GM12878 (cell line): ENCODE data around the gene DCTN1. TPM values are rescaled to one million over a fixed set of nuclear protein-coding genes. Genes with fewer than 3 reads are reported as not detected.

Experiments used
- ATAC-seq: fragments of 200-7000 bp; cut with Tn5 transposase; 3 replicates; pipeline ENCODE4 v1.9.1; 2020; ENCODE audit warnings: mild to moderate bottlenecking, moderate library complexity
- BruUV-seq: library from RNA; stranded (reverse); fragments of 400-500 nt; replicated peaks from 2 replicates; lab custom pipeline; 2021; lab: Mats Ljungman, UMichigan
- CTCF ChIA-PET: fragments of 300-600 bp; sonication (Branson Sonifier 250); formaldehyde crosslinking; extraction: SDS; loops from one replicate; lab custom pipeline; 2021; ENCODE audit warnings: inconsistent platforms; lab: Yijun Ruan, JAX
- POLR2A ChIA-PET: fragments of 350-600 bp; formaldehyde crosslinking; extraction: SDS; loops from one replicate; lab custom pipeline; 2021; ENCODE audit warnings: inconsistent platforms; lab: Charles Lee
- RAD21 ChIA-PET: fragments of 300-600 bp; sonication (Branson Sonifier 250); formaldehyde crosslinking; loops from one replicate; lab custom pipeline; 2023; ENCODE audit warnings: antibody characterized with exemption; ENCODE audit not compliant: unreplicated experiment; lab: Charles Lee
- SMC1A ChIA-PET: fragments of 300-600 bp; sonication (Branson Sonifier 250); formaldehyde crosslinking; loops from one replicate; lab custom pipeline; 2023; ENCODE audit not compliant: unreplicated experiment, uncharacterized antibody; lab: Charles Lee
- DNase-seq: peaks from one replicate; pipeline ENCODE4 v3.0.0-alpha.2; 2011; ENCODE audit warnings: low read depth, low spot score
- FAIRE-seq: peaks from 3 replicates; lab custom pipeline; 2011; peaks lifted over from hg19 to GRCh38; lab: Jason Lieb, UNC
- H2AFZ ChIP-seq: 2 replicates; pipeline ENCODE4 v1.6.0; 2011; ENCODE audit warnings: low read depth, low read length, control low read depth; ENCODE audit not compliant: control insufficient read depth
- H3K27ac ChIP-seq: 2 replicates; pipeline ENCODE4 v1.5.1; 2011; ENCODE audit warnings: control low read depth; ENCODE audit not compliant: control insufficient read depth, insufficient read depth
- H3K27me3 ChIP-seq, 2 experiments: replicated peaks in 1 of 2; 2 replicates each; pipeline versions ENCODE4 v1.6.0 to v1.6.1; 2011; ENCODE audit warnings: low read length in 1 of 2; ENCODE audit not compliant: control insufficient read depth in 2 of 2, insufficient read depth in 2 of 2
- H3K36me3 ChIP-seq, 2 experiments: 2 replicates each; pipeline ENCODE4 v1.5.1; 2011; ENCODE audit warnings: low read length in 1 of 2; ENCODE audit not compliant: control insufficient read depth in 2 of 2, insufficient read depth in 2 of 2
- H3K4me1 ChIP-seq: 2 replicates; pipeline ENCODE4 v1.6.1; 2011; ENCODE audit warnings: mild to moderate bottlenecking, low read length, moderate library complexity, mixed read lengths; ENCODE audit not compliant: control insufficient read depth, insufficient read depth
- H3K4me2 ChIP-seq: 2 replicates; pipeline ENCODE4 v1.6.0; 2011; ENCODE audit warnings: control low read depth; ENCODE audit not compliant: control insufficient read depth, insufficient read depth
- H3K4me3 ChIP-seq: fragments of 200-600 bp; sonication (generic); 2 replicates; pipeline ENCODE4 v1.5.1; 2016
- H3K79me2 ChIP-seq: 2 replicates; pipeline ENCODE4 v1.6.0; 2011; ENCODE audit warnings: low read length; ENCODE audit not compliant: control insufficient read depth, insufficient read depth
- H3K9ac ChIP-seq: 2 replicates; pipeline ENCODE4 v1.8.0; 2011; ENCODE audit warnings: low read length, control low read depth, mixed read lengths; ENCODE audit not compliant: control insufficient read depth, insufficient read depth
- H3K9me3 ChIP-seq: replicated peaks from 3 replicates; pipeline ENCODE4 v1.5.1; 2011; ENCODE audit warnings: mild to moderate bottlenecking, low read length; ENCODE audit not compliant: control insufficient read depth, insufficient read depth
- H4K20me1 ChIP-seq: 2 replicates; pipeline ENCODE4 v1.6.0; 2011; ENCODE audit not compliant: control insufficient read depth, insufficient read depth
- CBFB ChIP-seq: IDR thresholded peaks from 2 replicates; pipeline ENCODE4 v1.6.1; 2016; ENCODE audit warnings: antibody characterized with exemption, low read depth
- CEBPZ ChIP-seq: fragments of 150-350 bp; IDR thresholded peaks from 2 replicates; pipeline ENCODE4 v1.6.1; 2016; ENCODE audit warnings: low read depth, low read length
- FOS ChIP-seq: IDR thresholded peaks from 3 replicates; pipeline ENCODE4 v1.6.1; 2011; ENCODE audit warnings: borderline replicate concordance; ENCODE audit not compliant: insufficient read length; ENCODE audit errors: extremely low read depth
- FOXK2 ChIP-seq: fragments of 450-650 bp; IDR thresholded peaks from 2 replicates; pipeline ENCODE4 v1.6.1; 2017; ENCODE audit warnings: mild to moderate bottlenecking, moderate library complexity
- IKZF2 ChIP-seq, 2 experiments: fragments of 450-650 bp; IDR thresholded peaks; 2 replicates each; pipeline ENCODE4 v1.6.1; 2017; ENCODE audit warnings: mild to moderate bottlenecking in 2 of 2, moderate library complexity in 2 of 2
- MYB ChIP-seq: fragments of 150-350 bp; IDR thresholded peaks from 2 replicates; pipeline ENCODE4 v1.6.1; 2014; ENCODE audit warnings: mild to moderate bottlenecking, low read depth, low read length, borderline replicate concordance
- NFIC ChIP-seq: IDR thresholded peaks from 2 replicates; pipeline ENCODE4 v1.6.1; 2012; ENCODE audit warnings: low read depth, mild to moderate bottlenecking, inconsistent platforms, low read length, moderate library complexity
- POLR2AphosphoS5 ChIP-seq: IDR thresholded peaks from 2 replicates; pipeline ENCODE4 v1.6.1; 2011; ENCODE audit warnings: mild to moderate bottlenecking, low read length, inconsistent platforms
- RFX5 ChIP-seq: IDR thresholded peaks from 2 replicates; pipeline ENCODE4 v1.6.1; 2011; ENCODE audit warnings: low read depth, low read length, improper control_type of control experiment
- SMAD5 ChIP-seq: IDR thresholded peaks from 2 replicates; pipeline ENCODE4 v1.6.1; 2016; ENCODE audit warnings: antibody characterized with exemption, low read depth
- TBL1XR1 ChIP-seq: IDR thresholded peaks from 2 replicates; pipeline ENCODE4 v1.6.1; 2012; ENCODE audit warnings: low read depth, low read length, improper control_type of control experiment
- ZNF217 ChIP-seq: fragments of 450-650 bp; IDR thresholded peaks from 2 replicates; pipeline ENCODE4 v1.6.1; 2017; ENCODE audit warnings: antibody characterized with exemption, mild to moderate bottlenecking
- WGBS: methylation state at CpG from one replicate; pipeline ENCODE4 v1.1.6; 2016; ENCODE audit warnings: low lambda C conversion rate; ENCODE audit not compliant: insufficient replicate concordance, insufficient coverage; ENCODE audit errors: missing lambda C conversion rate; 5-methylcytosine and 5-hydroxymethylcytosine counted together
- in situ Hi-C: fragments of 300-500 bp; cut with MboI; formaldehyde crosslinking; loops from 9 replicates; pipeline ENCODE4 v1.14.3; 2018; ENCODE audit warnings: mixed read lengths
- intact Hi-C: fragments of 100-400 bp; cut with micrococcal nuclease; formaldehyde crosslinking; loops from one replicate; pipeline ENCODE4 v1.14.2; 2022; ENCODE audit not compliant: unreplicated experiment
- polyA plus RNA-seq, 11 experiments: library from polyadenylated mRNA; depleted of rRNA in 4 of 11; unstranded in 6 of 11; stranded (reverse) in 5 of 11; fragments of >200 nt; fragmentation: Nextera tagmentation in 4 of 11; fragmentation: Illumina TruSeq in 1 of 11; extraction: Ambion mirVana in 4 of 11; extraction: Trizol in 1 of 11; gene quantifications; 1 replicate in 1 of 11; 2 replicates in 10 of 11; pipeline versions ENCODE4 v1.2.1 to v1.2.3, GENCODE V29; 2011 to 2016; ENCODE audit warnings: inconsistent platforms in 2 of 11, missing spikeins in 2 of 11, low read depth in 1 of 11
- total RNA-seq, 4 experiments: library from RNA; depleted of rRNA in 3 of 4; stranded (reverse); fragments of >200 nt in 3 of 4; fragmentation: Illumina TruSeq in 1 of 4; extraction: Trizol in 1 of 4; gene quantifications; 2 replicates each; pipeline versions ENCODE4 v1.2.1 to v1.2.3, GENCODE V29; 2013 to 2021

Gene DCTN1
- total and polyA plus RNA-seq, 10 of the 15 experiments (the other 5 are each of a cell fraction or from before 2014, with no cell fraction given), result 44.1 to 116 (median 64.8) TPM

DNA sequence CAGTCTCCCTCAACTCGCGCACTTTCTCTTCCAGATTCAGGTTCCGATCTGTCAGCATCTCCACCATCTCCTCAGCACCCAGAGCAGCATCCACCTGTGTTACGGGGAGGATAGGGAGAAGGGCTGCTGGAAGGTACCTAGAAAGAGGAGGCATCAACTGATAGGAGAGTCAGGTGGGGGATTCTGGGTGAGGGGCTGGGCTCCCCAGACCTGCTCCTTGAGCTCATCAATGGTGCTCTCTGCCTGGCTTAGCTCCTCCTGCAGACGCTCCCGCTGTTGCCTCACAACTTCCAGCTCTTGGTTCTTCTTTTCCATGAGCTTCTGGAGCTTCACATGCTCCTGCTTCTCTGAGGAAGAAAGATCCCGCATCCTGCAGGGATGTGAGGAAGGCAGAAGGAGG is 10.1 kb downstream of the DCTN1 start:
- in situ Hi-C loops, result no loop called here
- BruUV-seq, result no TSS peak
- peaks cover 23 to 36% of the 10 kb centered on the region in 2 experiments; a peak in 3 of 4 replicates for H3K36me3 ChIP-seq

DNA sequence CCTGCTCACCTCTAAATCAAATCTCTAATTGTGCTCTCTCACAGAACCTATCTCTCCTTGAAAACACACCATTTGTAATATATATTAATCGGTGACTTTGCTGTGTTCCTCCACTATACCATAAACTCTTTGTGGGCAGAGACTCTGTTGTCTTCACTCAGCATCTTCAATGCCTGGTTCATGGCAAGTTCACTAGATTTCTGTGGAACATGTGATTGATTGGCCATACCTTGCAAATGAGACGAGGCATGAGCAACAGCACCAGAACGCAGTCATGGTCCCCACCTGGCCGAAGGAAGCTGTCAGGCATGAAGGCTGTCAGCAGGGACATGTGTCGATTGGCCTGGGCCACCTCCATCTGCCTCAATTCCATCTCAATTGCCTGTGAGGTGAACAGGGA is 11.6 kb downstream of the DCTN1 start:
- RAD21 ChIA-PET, result no interaction called here
- H3K27ac ChIP-seq, result no peak overlapping the region
- no TSS peak for BruUV-seq
- CTCF ChIA-PET, result interaction anchor here (1.3 kb wide), 1 partner anchor 17 kb away, joined by 3 read pairs; no protein-coding TSS in a partner anchor
- H3K9me3 ChIP-seq, result no peaks in the 10 kb centered on the region
- H3K36me3 ChIP-seq, result peaks cover 27 to 40% of the 10 kb centered on the region in 2 experiments; a peak in 3 of 4 replicates
- no peak for DNase-seq
- H3K4me1 ChIP-seq, result no peaks in the 10 kb centered on the region
- POLR2A ChIA-PET, result interaction anchor here (0.5 kb wide), 1 partner anchor 207 kb away, joined by 3 read pairs; no protein-coding TSS in a partner anchor
- no peaks in the 10 kb centered on the region for H4K20me1 ChIP-seq
- H3K9ac ChIP-seq, result no peak overlapping the region
- 88% methylated on average over 5 of the region's 5 CpGs for WGBS
- intact Hi-C loops (no loop called here), in situ Hi-C loops (no loop called here)
- H3K4me3 ChIP-seq, result no peak overlapping the region
- TF ChIP-seq NFIC (no peak), CEBPZ (no peak), POLR2AphosphoS5 (no peak), IKZF2 (IDR thresholded peaks at IDR 0.05) (no peak), FOS (no peak)
- no peak for ATAC-seq
- no peak for FAIRE-seq
- SMC1A ChIA-PET, result no interaction called here
- H3K79me2 ChIP-seq, result no peaks in the 10 kb centered on the region
- H3K27me3 ChIP-seq, result no peaks in the 10 kb centered on the region
- no peak overlapping the region for H2AFZ ChIP-seq
- no peak overlapping the region for H3K4me2 ChIP-seq

More for the DNA sequence above, 10.1 kb downstream of the DCTN1 start:
- no peaks in the 10 kb centered on the region for H3K9me3 ChIP-seq
- ChIA-PET RAD21 (no interaction called here), SMC1A (no interaction called here), CTCF (interaction anchor here (1.3 kb wide), 1 partner anchor 120 kb away, joined by 3 read pairs; no protein-coding TSS in a partner anchor), POLR2A (no interaction called here)
- no peaks in the 10 kb centered on the region for H3K79me2 ChIP-seq
- no peak overlapping the region for H3K4me3 ChIP-seq
- no peak for DNase-seq
- H4K20me1 ChIP-seq, result no peaks in the 10 kb centered on the region
- ATAC-seq, result no peak
- intact Hi-C loops, result no loop called here
- WGBS, result 97% methylated on average over 7 of the region's 7 CpGs
- FAIRE-seq, result no peak
- H3K27ac ChIP-seq, result no peak overlapping the region
- H2AFZ ChIP-seq, result no peak overlapping the region
- H3K4me1 ChIP-seq, result no peaks in the 10 kb centered on the region
- no peak overlapping the region for H3K9ac ChIP-seq
- no peak for TF ChIP-seq MYB
- TF ChIP-seq FOXK2, result no peak
- no peak for TF ChIP-seq RFX5
- no peak for TF ChIP-seq NFIC
- no peak for TF ChIP-seq CBFB
- TF ChIP-seq ZNF217, result no peak
- no peak for TF ChIP-seq TBL1XR1
- TF ChIP-seq SMAD5, result no peak
- no peak overlapping the region for H3K4me2 ChIP-seq
- no peaks in the 10 kb centered on the region for H3K27me3 ChIP-seq
